Measurements from ENCODE around the gene CYFIP1. TPM values are rescaled to one million over a fixed set of nuclear protein-coding genes. Genes with fewer than 3 reads are reported as not detected.

The CYFIP1 gene
- total and polyA plus RNA-seq, 2 of the 8 experiments (the other 6 are each of a cell fraction or from before 2014, with no cell fraction given): 38.6 to 81.7 TPM

GRCh38 chr15:22895465-22896190 lies 84.5 kb downstream of the CYFIP1 start:
- Histone ChIP-seq H3K23me2 (ENCODE audit: low read depth, low read length) (no peaks in the 10 kb centered on the region), H4K20me1 (replicated peaks in 1 of 2; ENCODE audit: control insufficient read depth in 1 of 2, insufficient read depth in 2 of 2, low read length in 2 of 2) (peaks cover 0 to 5% of the 10 kb centered on the region in 2 experiments), H2AFZ (ENCODE audit: low read length) (no peak overlapping the region), H3K4ac (replicated peaks; ENCODE audit: insufficient read length, low read depth, low read length) (no peak overlapping the region), H3K79me1 (ENCODE audit: low read depth, low read length) (no peaks in the 10 kb centered on the region), H3K14ac (ENCODE audit: insufficient read length) (no peak overlapping the region), H2BK15ac (ENCODE audit: low read length) (no peak overlapping the region), H4K91ac (replicated peaks; ENCODE audit: insufficient read length, low read length) (no peak overlapping the region), H4K8ac (ENCODE audit: extremely low read depth, insufficient read depth, low read length) (peak overlapping the region; percentile 41; the same call in 1 of the 2 replicates), H4K5ac (ENCODE audit: insufficient read length, low read depth, low read length) (no peak overlapping the region), H2BK12ac (ENCODE audit: low read depth, low read length) (no peak overlapping the region), H3K4me2 (ENCODE audit: insufficient read depth in 1 of 2, low read depth in 2 of 2, low read length in 2 of 2) (no peak overlapping the region), H3K36me3 (ENCODE audit: control insufficient read depth in 2 of 4, insufficient read depth in 4 of 4, low read length in 3 of 4) (peaks cover 0 to 2% (median 0%) of the 10 kb centered on the region in 4 experiments; a peak in 3 of 8 replicates), H3K27ac (ENCODE audit: low read depth, low read length) (no peak overlapping the region), H2BK120ac (replicated peaks; ENCODE audit: low read depth, low read length) (no peak overlapping the region), H3K9me3 (ENCODE audit: insufficient read depth in 2 of 2, low read depth in 1 of 2, low read length in 1 of 2) (no peaks in the 10 kb centered on the region), H2AK5ac (ENCODE audit: low read depth, low read length) (no peak overlapping the region), H2BK5ac (ENCODE audit: low read depth, low read length) (no peak overlapping the region), H3K4me1 (replicated peaks in 1 of 4; ENCODE audit: control insufficient read depth in 3 of 4, insufficient read depth in 4 of 4, low read length in 3 of 4) (no peaks in the 10 kb centered on the region), H2BK20ac (ENCODE audit: low read length) (no peak overlapping the region), H3K23ac (ENCODE audit: insufficient read length) (no peak overlapping the region), H3K4me3 (ENCODE audit: extremely low read depth in 1 of 4, insufficient read depth in 2 of 4, low read depth in 3 of 4, low read length in 4 of 4) (no peak overlapping the region), H3K27me3 (replicated peaks in 1 of 4; ENCODE audit: control insufficient read depth in 3 of 4, extremely low read depth in 1 of 4, insufficient read depth in 3 of 4, low read length in 3 of 4) (no peaks in the 10 kb centered on the region), H3K56ac (replicated peaks; ENCODE audit: insufficient read length, low read depth, low read length) (no peak overlapping the region), H3K18ac (ENCODE audit: extremely low read depth, low read length) (no peak overlapping the region), H3K9ac (replicated peaks in 1 of 4; ENCODE audit: extremely low read depth in 1 of 4, low read depth in 3 of 4, low read length in 3 of 4) (no peak overlapping the region), H3K79me2 (ENCODE audit: control insufficient read depth in 1 of 2, insufficient read depth in 2 of 2, low read length in 2 of 2) (no peaks in the 10 kb centered on the region)
- ChIA-PET POLR2A (ENCODE audit: partially characterized antibody) (interaction anchor here (0.7 kb wide), 1 partner anchor 46 kb away, joined by 3 read pairs; no protein-coding TSS in a partner anchor), CTCF (ENCODE audit: partially characterized antibody) (no interaction called here)
- FAIRE-seq (no peak), DNase-seq (ENCODE audit: low read depth in 1 of 2, low spot score in 2 of 2) (no peak)
- WGBS, 2 experiments (ENCODE audit: extremely low coverage in 1 of 2, insufficient coverage in 1 of 2, insufficient read length in 1 of 2, insufficient replicate concordance in 2 of 2, low coverage in 1 of 2, low lambda C conversion rate in 2 of 2, missing lambda C conversion rate in 1 of 2): 98% methylated on average over 10 of the region's 10 CpGs; no CpG with 5 or more reads in 1 of the 2 experiments
- TF ChIP-seq RBBP5 (IDR thresholded peaks at IDR 0.05; ENCODE audit: borderline replicate concordance, low read depth, low read length) (no peak), CTCF (IDR thresholded peaks at IDR 0.05; ENCODE audit: control extremely low read depth in 1 of 3, insufficient read depth in 1 of 3, low read depth in 1 of 3, low read length in 3 of 3) (no peak), CTBP2 (IDR thresholded peaks at IDR 0.05; ENCODE audit: borderline replicate concordance, insufficient read depth, insufficient read length, low read length) (no peak), KDM4A (IDR thresholded peaks at IDR 0.05; ENCODE audit: low read depth, low read length, severe bottlenecking) (no peak), MAFK (IDR thresholded peaks at IDR 0.05; ENCODE audit: low read depth, low read length) (no peak), TCF12 (IDR thresholded peaks at IDR 0.05; ENCODE audit: low read depth, low read length) (no peak), ASH2L (IDR thresholded peaks at IDR 0.05; ENCODE audit: low read length) (no peak), SAP30 (IDR thresholded peaks at IDR 0.05; ENCODE audit: insufficient read depth, insufficient replicate concordance, low read length) (no peak), CHD1 (IDR thresholded peaks at IDR 0.05; ENCODE audit: low read depth, low read length) (no peak)

All from H1 (cell line).